ENCODE results near the gene GPR146.

The GPR146 gene

DNA sequence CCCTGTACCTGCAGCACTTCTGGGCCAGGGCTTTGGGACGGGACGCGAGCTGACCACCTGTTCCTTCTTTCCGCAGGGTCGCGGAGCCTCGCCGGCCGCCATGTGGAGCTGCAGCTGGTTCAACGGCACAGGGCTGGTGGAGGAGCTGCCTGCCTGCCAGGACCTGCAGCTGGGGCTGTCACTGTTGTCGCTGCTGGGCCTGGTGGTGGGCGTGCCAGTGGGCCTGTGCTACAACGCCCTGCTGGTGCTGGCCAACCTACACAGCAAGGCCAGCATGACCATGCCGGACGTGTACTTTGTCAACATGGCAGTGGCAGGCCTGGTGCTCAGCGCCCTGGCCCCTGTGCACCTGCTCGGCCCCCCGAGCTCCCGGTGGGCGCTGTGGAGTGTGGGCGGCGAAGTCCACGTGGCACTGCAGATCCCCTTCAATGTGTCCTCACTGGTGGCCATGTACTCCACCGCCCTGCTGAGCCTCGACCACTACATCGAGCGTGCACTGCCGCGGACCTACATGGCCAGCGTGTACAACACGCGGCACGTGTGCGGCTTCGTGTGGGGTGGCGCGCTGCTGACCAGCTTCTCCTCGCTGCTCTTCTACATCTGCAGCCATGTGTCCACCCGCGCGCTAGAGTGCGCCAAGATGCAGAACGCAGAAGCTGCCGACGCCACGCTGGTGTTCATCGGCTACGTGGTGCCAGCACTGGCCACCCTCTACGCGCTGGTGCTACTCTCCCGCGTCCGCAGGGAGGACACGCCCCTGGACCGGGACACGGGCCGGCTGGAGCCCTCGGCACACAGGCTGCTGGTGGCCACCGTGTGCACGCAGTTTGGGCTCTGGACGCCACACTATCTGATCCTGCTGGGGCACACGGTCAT is 13.3 kb downstream of the GPR146 start:
- Histone ChIP-seq H4K5ac (ENCODE audit: low read length) (no peak overlapping the region), H3K56ac (ENCODE audit: low read length) (no peak overlapping the region), H3K79me2 (ENCODE audit: control insufficient read depth, insufficient read depth, low read length) (no peaks in the 10 kb centered on the region), H3K27ac (ENCODE audit: low read depth, low read length) (no peak overlapping the region), H3K27me3 (ENCODE audit: insufficient read depth, low read length, poor library complexity) (no peaks in the 10 kb centered on the region), H2BK15ac (replicated peaks; ENCODE audit: low read depth) (no peak overlapping the region), H2AK5ac (ENCODE audit: low read length) (no peak overlapping the region), H2BK120ac (ENCODE audit: low read depth, low read length) (no peak overlapping the region), H3K4me2 (ENCODE audit: low read length) (no peak overlapping the region), H3K9ac (ENCODE audit: low read length) (no peak overlapping the region), H3K4me1 (ENCODE audit: control insufficient read depth, low read depth, low read length) (peaks cover 9% of the 10 kb centered on the region), H3K23ac (ENCODE audit: low read length) (no peak overlapping the region), H4K8ac (ENCODE audit: low read depth, low read length) (no peak overlapping the region), H3K79me1 (ENCODE audit: low read length) (no peaks in the 10 kb centered on the region), H3K4me3 (ENCODE audit: low read length) (no peak overlapping the region), H3K18ac (ENCODE audit: low read length) (no peak overlapping the region), H2BK5ac (ENCODE audit: low read length) (no peak overlapping the region), H3K36me3 (ENCODE audit: control insufficient read depth, insufficient read depth, low read length) (no peaks in the 10 kb centered on the region), H3K4ac (ENCODE audit: low read depth, low read length) (no peak overlapping the region)
- DNase-seq: no peak
- no CpG with 5 or more reads among the region's 62 CpGs for WGBS (ENCODE audit: extremely low coverage, insufficient coverage, low lambda C conversion rate)

DNA sequence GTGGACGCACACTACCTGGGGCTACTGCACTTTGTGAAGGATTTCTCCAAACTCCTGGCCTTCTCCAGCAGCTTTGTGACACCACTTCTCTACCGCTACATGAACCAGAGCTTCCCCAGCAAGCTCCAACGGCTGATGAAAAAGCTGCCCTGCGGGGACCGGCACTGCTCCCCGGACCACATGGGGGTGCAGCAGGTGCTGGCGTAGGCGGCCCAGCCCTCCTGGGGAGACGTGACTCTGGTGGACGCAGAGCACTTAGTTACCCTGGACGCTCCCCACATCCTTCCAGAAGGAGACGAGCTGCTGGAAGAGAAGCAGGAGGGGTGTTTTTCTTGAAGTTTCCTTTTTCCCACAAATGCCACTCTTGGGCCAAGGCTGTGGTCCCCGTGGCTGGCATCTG is 14.0 kb downstream of the GPR146 start:
- Histone ChIP-seq H3K4me2 (ENCODE audit: low read length) (no peak overlapping the region), H2BK15ac (replicated peaks; ENCODE audit: low read depth) (no peak overlapping the region), H2BK5ac (ENCODE audit: low read length) (no peak overlapping the region), H3K79me2 (ENCODE audit: control insufficient read depth, insufficient read depth, low read length) (no peaks in the 10 kb centered on the region), H3K27ac (ENCODE audit: low read depth, low read length) (no peak overlapping the region), H3K36me3 (ENCODE audit: control insufficient read depth, insufficient read depth, low read length) (no peaks in the 10 kb centered on the region), H3K18ac (ENCODE audit: low read length) (no peak overlapping the region), H3K27me3 (ENCODE audit: insufficient read depth, low read length, poor library complexity) (no peaks in the 10 kb centered on the region), H4K5ac (ENCODE audit: low read length) (no peak overlapping the region), H3K4ac (ENCODE audit: low read depth, low read length) (no peak overlapping the region), H3K4me1 (ENCODE audit: control insufficient read depth, low read depth, low read length) (peaks cover 4% of the 10 kb centered on the region), H3K4me3 (ENCODE audit: low read length) (no peak overlapping the region), H2AK5ac (ENCODE audit: low read length) (no peak overlapping the region), H4K8ac (ENCODE audit: low read depth, low read length) (no peak overlapping the region), H3K56ac (ENCODE audit: low read length) (no peak overlapping the region), H3K79me1 (ENCODE audit: low read length) (no peaks in the 10 kb centered on the region), H3K23ac (ENCODE audit: low read length) (no peak overlapping the region), H3K9ac (ENCODE audit: low read length) (no peak overlapping the region), H2BK120ac (ENCODE audit: low read depth, low read length) (no peak overlapping the region)
- no CpG with 5 or more reads among the region's 13 CpGs for WGBS (ENCODE audit: extremely low coverage, insufficient coverage, low lambda C conversion rate)
- DNase-seq: no peak

DNA sequence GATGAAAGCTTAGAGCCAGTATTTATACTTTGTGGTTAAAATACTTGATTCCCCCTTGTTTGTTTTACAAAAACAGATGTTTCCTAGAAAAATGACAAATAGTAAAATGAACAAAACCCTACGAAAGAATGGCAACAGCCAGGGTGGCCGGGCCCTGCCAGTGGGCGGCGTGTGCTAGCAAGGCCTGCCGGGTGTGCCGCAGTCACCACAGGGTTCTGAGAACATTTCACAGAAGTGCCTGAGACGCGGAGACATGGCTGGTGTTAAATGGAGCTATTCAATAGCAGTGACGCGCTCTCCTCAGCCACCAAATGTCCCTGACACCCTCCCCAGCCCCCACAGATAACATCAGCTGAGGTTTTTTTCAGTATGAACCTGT is 14.5 kb downstream of the GPR146 start:
- no peak overlapping the region for H2AK5ac ChIP-seq (ENCODE audit: low read length)
- no peak overlapping the region for H2BK120ac ChIP-seq (ENCODE audit: low read depth, low read length)
- H3K9ac ChIP-seq (ENCODE audit: low read length): no peak overlapping the region
- no peak for DNase-seq
- H3K79me1 ChIP-seq (ENCODE audit: low read length): no peaks in the 10 kb centered on the region
- no peaks in the 10 kb centered on the region for H3K79me2 ChIP-seq (ENCODE audit: control insufficient read depth, insufficient read depth, low read length)
- H3K4me1 ChIP-seq (ENCODE audit: control insufficient read depth, low read depth, low read length): peaks cover 4% of the 10 kb centered on the region
- H2BK15ac ChIP-seq (replicated peaks; ENCODE audit: low read depth): no peak overlapping the region
- no peaks in the 10 kb centered on the region for H3K27me3 ChIP-seq (ENCODE audit: insufficient read depth, low read length, poor library complexity)
- H4K8ac ChIP-seq (ENCODE audit: low read depth, low read length): no peak overlapping the region
- no peak overlapping the region for H3K18ac ChIP-seq (ENCODE audit: low read length)
- no CpG with 5 or more reads among the region's 10 CpGs for WGBS (ENCODE audit: extremely low coverage, insufficient coverage, low lambda C conversion rate)
- H3K27ac ChIP-seq (ENCODE audit: low read depth, low read length): no peak overlapping the region
- no peak overlapping the region for H2BK5ac ChIP-seq (ENCODE audit: low read length)
- H3K4me2 ChIP-seq (ENCODE audit: low read length): no peak overlapping the region
- H3K23ac ChIP-seq (ENCODE audit: low read length): no peak overlapping the region
- H3K4ac ChIP-seq (ENCODE audit: low read depth, low read length): no peak overlapping the region
- no peak overlapping the region for H4K5ac ChIP-seq (ENCODE audit: low read length)
- no peaks in the 10 kb centered on the region for H3K36me3 ChIP-seq (ENCODE audit: control insufficient read depth, insufficient read depth, low read length)
- no peak overlapping the region for H3K56ac ChIP-seq (ENCODE audit: low read length)
- H3K4me3 ChIP-seq (ENCODE audit: low read length): no peak overlapping the region

DNA sequence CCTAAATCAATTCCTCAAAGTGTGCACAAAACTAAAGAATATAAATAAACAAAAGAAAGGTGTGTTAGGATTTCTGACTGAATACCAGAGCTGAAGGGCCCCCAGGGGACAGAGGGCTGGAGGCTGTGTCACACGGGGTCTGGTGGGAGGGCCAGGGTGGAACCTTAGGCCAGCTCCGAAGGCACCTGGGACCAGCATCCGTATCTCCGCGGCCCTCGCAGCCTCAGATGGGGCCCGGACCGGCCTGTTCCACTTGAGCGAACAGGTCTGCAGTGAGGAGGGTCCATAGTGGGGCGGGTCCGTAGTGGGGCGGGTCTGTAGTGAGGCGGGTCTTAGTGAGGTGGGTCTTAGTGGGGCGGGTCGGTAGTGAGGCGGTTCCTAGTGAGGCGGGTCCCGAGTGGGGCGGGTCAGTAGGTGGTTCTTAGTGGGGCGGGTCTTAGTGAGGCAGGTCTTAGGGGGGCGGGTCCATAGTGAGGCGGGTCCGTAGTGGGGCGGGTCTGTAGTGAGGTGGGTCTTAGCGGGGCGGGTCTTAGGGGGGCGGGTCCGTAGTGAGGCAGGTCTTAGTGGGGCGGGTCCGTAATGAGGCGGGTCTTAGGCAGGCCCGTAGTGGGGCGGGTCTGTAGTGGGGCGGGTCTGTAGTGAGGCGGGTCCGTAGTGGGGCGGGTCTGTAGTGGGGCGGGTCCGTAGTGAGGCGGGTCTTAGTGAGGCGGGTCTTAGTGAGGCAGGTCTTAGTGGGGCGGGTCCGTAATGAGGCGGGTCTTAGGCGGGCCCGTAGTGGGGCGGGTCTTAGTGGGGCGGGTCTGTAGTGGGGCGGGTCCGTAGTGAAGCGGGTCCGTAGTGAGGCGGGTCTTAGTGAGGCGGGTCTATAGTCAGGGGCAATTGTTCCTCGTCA is 15.1 kb downstream of the GPR146 start:
- H3K79me2 ChIP-seq (ENCODE audit: control insufficient read depth, insufficient read depth, low read length): no peaks in the 10 kb centered on the region
- no peak overlapping the region for H3K4me2 ChIP-seq (ENCODE audit: low read length)
- H3K18ac ChIP-seq (ENCODE audit: low read length): no peak overlapping the region
- no peak overlapping the region for H3K56ac ChIP-seq (ENCODE audit: low read length)
- H3K4ac ChIP-seq (ENCODE audit: low read depth, low read length): no peak overlapping the region
- H2AK5ac ChIP-seq (ENCODE audit: low read length): no peak overlapping the region
- H3K9ac ChIP-seq (ENCODE audit: low read length): no peak overlapping the region
- H3K27ac ChIP-seq (ENCODE audit: low read depth, low read length): no peak overlapping the region
- H2BK15ac ChIP-seq (replicated peaks; ENCODE audit: low read depth): no peak overlapping the region
- H2BK5ac ChIP-seq (ENCODE audit: low read length): no peak overlapping the region
- no peak overlapping the region for H4K5ac ChIP-seq (ENCODE audit: low read length)
- H3K79me1 ChIP-seq (ENCODE audit: low read length): no peaks in the 10 kb centered on the region
- H3K36me3 ChIP-seq (ENCODE audit: control insufficient read depth, insufficient read depth, low read length): no peaks in the 10 kb centered on the region
- H3K4me3 ChIP-seq (ENCODE audit: low read length): no peak overlapping the region
- no peak overlapping the region for H3K23ac ChIP-seq (ENCODE audit: low read length)
- no peak overlapping the region for H4K8ac ChIP-seq (ENCODE audit: low read depth, low read length)
- H3K4me1 ChIP-seq (ENCODE audit: control insufficient read depth, low read depth, low read length): peaks cover 4% of the 10 kb centered on the region
- WGBS (ENCODE audit: extremely low coverage, insufficient coverage, low lambda C conversion rate): no CpG with 5 or more reads among the region's 55 CpGs
- no peaks in the 10 kb centered on the region for H3K27me3 ChIP-seq (ENCODE audit: insufficient read depth, low read length, poor library complexity)
- peak; percentile 98 for DNase-seq
- H2BK120ac ChIP-seq (ENCODE audit: low read depth, low read length): no peak overlapping the region

DNA sequence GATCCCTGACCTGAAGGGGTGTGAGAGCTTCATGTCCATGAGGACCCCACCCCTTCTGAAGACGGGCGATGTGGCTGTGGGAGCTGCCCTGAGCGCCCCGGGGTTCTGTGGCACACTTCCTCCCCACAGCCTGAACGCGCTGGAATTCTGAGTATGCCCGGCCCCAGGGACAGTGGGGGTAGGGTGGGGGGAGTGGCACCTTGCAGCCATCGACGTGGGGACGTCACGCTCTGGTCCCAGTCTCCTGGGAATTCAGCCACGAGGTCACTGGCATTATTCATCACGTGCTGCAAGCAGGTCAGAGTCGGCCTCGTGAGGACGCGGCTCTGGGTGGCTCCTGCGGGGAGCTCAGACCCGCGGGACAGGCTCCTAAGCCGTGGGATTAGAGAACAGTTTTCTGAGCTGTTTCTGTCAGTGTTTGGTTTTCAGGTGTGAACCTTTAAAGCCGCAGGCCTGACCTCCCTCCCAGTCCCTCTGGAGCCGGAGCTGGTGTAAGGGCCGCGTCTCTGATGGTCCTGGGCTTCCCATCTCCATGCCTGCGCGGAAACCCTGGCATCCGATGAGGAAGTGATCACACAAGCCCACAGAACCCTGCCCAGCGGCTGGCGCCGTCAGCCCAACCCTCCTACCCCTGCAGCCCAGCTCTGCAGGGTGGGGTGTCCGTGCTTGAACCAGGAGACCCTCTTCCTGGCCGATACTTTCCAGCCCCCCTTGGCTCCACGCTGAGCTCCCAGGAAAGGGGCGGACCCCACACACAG is 16.1 kb downstream of the GPR146 start:
- Histone ChIP-seq H3K36me3 (ENCODE audit: control insufficient read depth, insufficient read depth, low read length) (no peaks in the 10 kb centered on the region), H3K27ac (ENCODE audit: low read depth, low read length) (no peak overlapping the region), H3K4ac (ENCODE audit: low read depth, low read length) (no peak overlapping the region), H2AK5ac (ENCODE audit: low read length) (no peak overlapping the region), H3K79me2 (ENCODE audit: control insufficient read depth, insufficient read depth, low read length) (no peaks in the 10 kb centered on the region), H2BK5ac (ENCODE audit: low read length) (no peak overlapping the region), H3K9ac (ENCODE audit: low read length) (peak overlapping the region; percentile 71), H3K4me1 (ENCODE audit: control insufficient read depth, low read depth, low read length) (peaks cover 4% of the 10 kb centered on the region), H3K4me2 (ENCODE audit: low read length) (peak overlapping the region; percentile 78), H4K5ac (ENCODE audit: low read length) (no peak overlapping the region), H2BK15ac (replicated peaks; ENCODE audit: low read depth) (no peak overlapping the region), H3K18ac (ENCODE audit: low read length) (no peak overlapping the region), H2BK120ac (ENCODE audit: low read depth, low read length) (no peak overlapping the region), H3K79me1 (ENCODE audit: low read length) (no peaks in the 10 kb centered on the region), H3K23ac (ENCODE audit: low read length) (no peak overlapping the region), H3K4me3 (ENCODE audit: low read length) (no peak overlapping the region), H4K8ac (ENCODE audit: low read depth, low read length) (no peak overlapping the region), H3K27me3 (ENCODE audit: insufficient read depth, low read length, poor library complexity) (no peaks in the 10 kb centered on the region), H3K56ac (ENCODE audit: low read length) (peak overlapping the region; percentile 82)
- WGBS (ENCODE audit: extremely low coverage, insufficient coverage, low lambda C conversion rate): no CpG with 5 or more reads among the region's 35 CpGs
- peak; percentile 80 for DNase-seq
